Ishikawa (cell line): ENCODE measurements around the gene GALNT10.

Experiments
- CEBPB ChIP-seq: IDR thresholded peaks from 2 replicates; pipeline ENCODE4 v1.6.1; 2012
- CREB1 ChIP-seq: IDR thresholded peaks from 2 replicates; pipeline ENCODE4 v1.6.1; 2012; ENCODE audit warnings: low read depth
- EGR1 ChIP-seq: IDR thresholded peaks from 2 replicates; pipeline ENCODE4 v1.6.1; 2012
- EP300 ChIP-seq: IDR thresholded peaks from 2 replicates; pipeline ENCODE4 v1.6.1; 2012; ENCODE audit warnings: borderline replicate concordance
- FOXM1 ChIP-seq: IDR thresholded peaks from 2 replicates; pipeline ENCODE4 v1.6.1; 2012; ENCODE audit warnings: low read depth, borderline replicate concordance
- MAX ChIP-seq: IDR thresholded peaks from 2 replicates; pipeline ENCODE4 v1.6.1; 2012
- NFIC ChIP-seq: IDR thresholded peaks from 2 replicates; pipeline ENCODE4 v1.6.1; 2012
- RAD21 ChIP-seq: IDR thresholded peaks from 2 replicates; pipeline ENCODE4 v1.6.1; 2012; ENCODE audit warnings: low read depth
- TAF1 ChIP-seq: IDR thresholded peaks from 2 replicates; pipeline ENCODE4 v1.6.1; 2012; ENCODE audit warnings: low read depth, mild to moderate bottlenecking
- TCF12 ChIP-seq: IDR thresholded peaks from 2 replicates; pipeline ENCODE4 v1.6.1; 2012; ENCODE audit warnings: low read depth
- TEAD4 ChIP-seq: IDR thresholded peaks from 2 replicates; pipeline ENCODE4 v1.6.1; 2012
- YY1 ChIP-seq: IDR thresholded peaks from 2 replicates; pipeline ENCODE4 v1.6.1; 2012; ENCODE audit warnings: low read depth
- ZBTB7A ChIP-seq: IDR thresholded peaks from 2 replicates; pipeline ENCODE4 v1.6.1; 2012; ENCODE audit warnings: low read depth
- TF ChIP-seq, protein P1 (sequence below): IDR thresholded peaks from 2 replicates; pipeline ENCODE4 v1.6.1; 2012; ENCODE audit warnings: low read depth, mild to moderate bottlenecking
- TF ChIP-seq, protein P2 (sequence below): IDR thresholded peaks from 2 replicates; pipeline ENCODE4 v1.6.1; 2012

The GALNT10 gene

DNA sequence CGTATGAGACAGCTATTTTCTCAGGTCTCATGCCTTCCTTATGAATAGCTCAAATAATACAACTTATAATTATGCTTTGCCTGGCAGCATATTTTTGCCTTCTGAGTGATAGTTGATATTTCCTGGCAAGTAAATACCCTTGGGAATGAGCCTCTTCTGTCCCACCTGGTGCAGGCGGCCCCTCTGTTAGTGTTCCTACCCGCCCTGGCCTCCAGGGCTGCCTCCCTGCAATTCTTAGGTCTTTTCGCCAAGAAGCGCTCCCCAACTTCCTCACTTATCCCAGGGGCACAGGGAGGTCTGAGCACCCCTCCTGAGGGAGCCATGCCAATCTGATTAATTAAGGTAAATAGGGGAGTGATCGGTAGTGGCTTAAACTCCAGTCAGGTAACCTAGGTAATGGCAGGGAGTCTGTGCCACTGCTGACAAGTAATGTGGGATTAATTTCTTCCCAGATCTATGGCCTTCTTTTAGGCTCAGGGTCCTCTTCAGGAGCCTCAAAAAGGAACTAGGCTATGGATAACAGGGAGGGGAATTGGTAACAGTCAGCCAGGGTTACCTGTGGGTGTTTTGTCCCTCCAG is 81.5 kb downstream of the GALNT10 start:
- no peak for TF ChIP-seq EP300
- TF ChIP-seq TCF12: no peak
- no peak for TF ChIP-seq TEAD4
- TF ChIP-seq EGR1: no peak
- no peak for TF ChIP-seq RAD21
- no peak for TF ChIP-seq ZBTB7A
- TF ChIP-seq, protein P1, sequence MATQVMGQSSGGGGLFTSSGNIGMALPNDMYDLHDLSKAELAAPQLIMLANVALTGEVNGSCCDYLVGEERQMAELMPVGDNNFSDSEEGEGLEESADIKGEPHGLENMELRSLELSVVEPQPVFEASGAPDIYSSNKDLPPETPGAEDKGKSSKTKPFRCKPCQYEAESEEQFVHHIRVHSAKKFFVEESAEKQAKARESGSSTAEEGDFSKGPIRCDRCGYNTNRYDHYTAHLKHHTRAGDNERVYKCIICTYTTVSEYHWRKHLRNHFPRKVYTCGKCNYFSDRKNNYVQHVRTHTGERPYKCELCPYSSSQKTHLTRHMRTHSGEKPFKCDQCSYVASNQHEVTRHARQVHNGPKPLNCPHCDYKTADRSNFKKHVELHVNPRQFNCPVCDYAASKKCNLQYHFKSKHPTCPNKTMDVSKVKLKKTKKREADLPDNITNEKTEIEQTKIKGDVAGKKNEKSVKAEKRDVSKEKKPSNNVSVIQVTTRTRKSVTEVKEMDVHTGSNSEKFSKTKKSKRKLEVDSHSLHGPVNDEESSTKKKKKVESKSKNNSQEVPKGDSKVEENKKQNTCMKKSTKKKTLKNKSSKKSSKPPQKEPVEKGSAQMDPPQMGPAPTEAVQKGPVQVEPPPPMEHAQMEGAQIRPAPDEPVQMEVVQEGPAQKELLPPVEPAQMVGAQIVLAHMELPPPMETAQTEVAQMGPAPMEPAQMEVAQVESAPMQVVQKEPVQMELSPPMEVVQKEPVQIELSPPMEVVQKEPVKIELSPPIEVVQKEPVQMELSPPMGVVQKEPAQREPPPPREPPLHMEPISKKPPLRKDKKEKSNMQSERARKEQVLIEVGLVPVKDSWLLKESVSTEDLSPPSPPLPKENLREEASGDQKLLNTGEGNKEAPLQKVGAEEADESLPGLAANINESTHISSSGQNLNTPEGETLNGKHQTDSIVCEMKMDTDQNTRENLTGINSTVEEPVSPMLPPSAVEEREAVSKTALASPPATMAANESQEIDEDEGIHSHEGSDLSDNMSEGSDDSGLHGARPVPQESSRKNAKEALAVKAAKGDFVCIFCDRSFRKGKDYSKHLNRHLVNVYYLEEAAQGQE: no peak
- no peak for TF ChIP-seq CREB1
- no peak for TF ChIP-seq MAX
- no peak for TF ChIP-seq TAF1
- TF ChIP-seq, protein P2, sequence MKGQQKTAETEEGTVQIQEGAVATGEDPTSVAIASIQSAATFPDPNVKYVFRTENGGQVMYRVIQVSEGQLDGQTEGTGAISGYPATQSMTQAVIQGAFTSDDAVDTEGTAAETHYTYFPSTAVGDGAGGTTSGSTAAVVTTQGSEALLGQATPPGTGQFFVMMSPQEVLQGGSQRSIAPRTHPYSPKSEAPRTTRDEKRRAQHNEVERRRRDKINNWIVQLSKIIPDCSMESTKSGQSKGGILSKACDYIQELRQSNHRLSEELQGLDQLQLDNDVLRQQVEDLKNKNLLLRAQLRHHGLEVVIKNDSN: no peak
- no peak for TF ChIP-seq NFIC
- TF ChIP-seq CEBPB: no peak
- no peak for TF ChIP-seq FOXM1
- TF ChIP-seq YY1: no peak

GRCh38 chr5:154273028-154273617 is 82.6 kb downstream of the GALNT10 start:
- TF ChIP-seq EGR1: no peak
- TF ChIP-seq EP300: peak; percentile 20; the same call in 1 of the 2 replicates
- no peak for TF ChIP-seq TAF1
- TF ChIP-seq NFIC: peak; percentile 36; the same call in 1 of the 2 replicates
- no peak for TF ChIP-seq RAD21
- 0 out of 2 replicates have a peak, but pooled peaks have one; percentile 22 for TF ChIP-seq MAX
- TF ChIP-seq TEAD4: peak; percentile 56

GRCh38 chr5:154273963-154274827 is 83.7 kb downstream of the GALNT10 start:
- no peak for TF ChIP-seq NFIC
- TF ChIP-seq TEAD4: no peak

DNA sequence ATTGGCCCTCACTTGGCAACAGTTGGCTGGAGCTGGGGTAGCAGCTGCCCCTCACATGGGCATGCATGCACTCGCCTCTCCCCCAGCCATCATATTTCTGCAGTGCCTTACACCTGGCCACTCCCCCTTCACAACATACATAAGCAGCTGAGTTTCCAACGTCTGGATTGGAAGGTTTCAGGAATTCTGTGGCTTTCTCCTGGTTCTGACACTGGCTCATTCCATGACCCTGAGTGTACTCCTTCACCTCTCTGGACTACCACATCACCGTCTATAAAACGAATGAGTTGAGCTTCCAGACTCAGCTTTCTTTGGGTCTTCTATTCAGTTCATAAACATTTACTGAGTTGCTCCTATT is 84.3 kb downstream of the GALNT10 start:
- TF ChIP-seq EP300: no peak
- no peak for TF ChIP-seq CREB1
- TF ChIP-seq, protein P2: no peak
- no peak for TF ChIP-seq RAD21
- no peak for TF ChIP-seq TCF12
- TF ChIP-seq NFIC: no peak
- TF ChIP-seq FOXM1: no peak
- no peak for TF ChIP-seq TAF1

GRCh38 chr5:154275566-154275965 is 85.0 kb downstream of the GALNT10 start:
- TF ChIP-seq RAD21 (no peak), EGR1 (no peak), CEBPB (no peak), FOXM1 (no peak), EP300 (no peak), TAF1 (no peak), MAX (no peak), ZBTB7A (no peak), TEAD4 (no peak), NFIC (no peak), TCF12 (no peak)
- TF ChIP-seq, protein P1: no peak
- TF ChIP-seq, protein P2: no peak
